Gastrocnemius medialis (tissue), 4 donors: ENCODE data around the gene LEFTY1. TPM values are rescaled to one million over a fixed set of nuclear protein-coding genes. Genes with fewer than 3 reads are reported as not detected.

Source experiments
- ATAC-seq, 2 donors: fragments of 150-250 bp; one replicate each; pipeline ENCODE4 v1.9.1; 2016
- DNase-seq, 2 donors: peaks; one replicate each; pipeline ENCODE4 v3.0.0-alpha.2; 2019
- H3K27ac ChIP-seq, 4 donors: fragments of 200-600 bp; sonication (generic); 1 replicate in 1 of 4; 2 replicates in 3 of 4; pipeline ENCODE4 v1.5.1; 2016 to 2018; ENCODE audit warnings: mild to moderate bottlenecking in 2 of 4, moderate library complexity in 1 of 4
- H3K27me3 ChIP-seq, 3 donors: fragments of 200-600 bp; sonication (generic) in 2 of 3; 1 replicate in 1 of 3; 2 replicates in 2 of 3; pipeline versions ENCODE4 v1.5.1 to v1.6.0; 2016 to 2019; ENCODE audit warnings: mild to moderate bottlenecking in 1 of 3, moderate library complexity in 1 of 3
- H3K36me3 ChIP-seq, 2 donors: fragments of 200-600 bp; sonication (generic) in 1 of 2; one replicate each; pipeline ENCODE4 v1.5.1; 2017 to 2018
- H3K4me1 ChIP-seq, 2 donors: fragments of 200-600 bp; sonication (generic) in 1 of 2; one replicate each; pipeline ENCODE4 v1.5.1; 2016 to 2017; ENCODE audit warnings: mild to moderate bottlenecking in 2 of 2
- H3K4me3 ChIP-seq, 4 donors: fragments of 200-600 bp; sonication (generic) in 3 of 4; 1 replicate in 1 of 4; 2 replicates in 3 of 4; pipeline ENCODE4 v1.5.1; 2016 to 2019; ENCODE audit warnings: mild to moderate bottlenecking in 2 of 4
- H3K9me3 ChIP-seq, 3 donors: fragments of 200-600 bp; sonication (generic) in 2 of 3; 1 replicate in 1 of 3; 2 replicates in 2 of 3; pipeline ENCODE4 v1.5.1; 2016 to 2019
- POLR2A ChIP-seq, 2 donors: fragments of 450-650 bp; IDR thresholded peaks; one replicate each; pipeline ENCODE4 v1.6.1; 2017; ENCODE audit warnings: antibody characterized with exemption in 2 of 2, mild to moderate bottlenecking in 2 of 2, moderate library complexity in 2 of 2
- in situ Hi-C, 4 donors: fragments of 200-750 bp; cut with MboI; loops; one replicate each; pipeline versions ENCODE4 v1.15.0 to v1.8.0; 2017; ENCODE audit warnings: low sequenced_read_pairs in 4 of 4
- intact Hi-C: fragments of 100-400 bp; cut with DNase I; formaldehyde crosslinking; loops from one replicate; pipeline ENCODE4 v1.15.1; 2023; ENCODE audit warnings: low total_unique reads
- total RNA-seq, 4 donors: library from RNA; depleted of rRNA; stranded (reverse); fragments of >200 nt; gene quantifications; one replicate each; pipeline versions ENCODE4 v1.1.0 to v1.2.3, GENCODE V29; 2016
- TF ChIP-seq, protein P1 (sequence below), 5 experiments: fragments of 450-650 bp in 3 of 5; fragments of 200-600 bp in 2 of 5; sonication (generic) in 2 of 5; IDR thresholded peaks in 4 of 5; conservative IDR thresholded peaks in 1 of 5; 1 replicate in 4 of 5; 2 replicates in 1 of 5; pipeline ENCODE4 v1.5.1; 2016 to 2019; ENCODE audit warnings: antibody characterized with exemption in 5 of 5, mild to moderate bottlenecking in 3 of 5, moderate library complexity in 3 of 5

The LEFTY1 gene
- total RNA-seq, 4 donors from 2014 or later, result 0.97 TPM; not detected in 3

DNA sequence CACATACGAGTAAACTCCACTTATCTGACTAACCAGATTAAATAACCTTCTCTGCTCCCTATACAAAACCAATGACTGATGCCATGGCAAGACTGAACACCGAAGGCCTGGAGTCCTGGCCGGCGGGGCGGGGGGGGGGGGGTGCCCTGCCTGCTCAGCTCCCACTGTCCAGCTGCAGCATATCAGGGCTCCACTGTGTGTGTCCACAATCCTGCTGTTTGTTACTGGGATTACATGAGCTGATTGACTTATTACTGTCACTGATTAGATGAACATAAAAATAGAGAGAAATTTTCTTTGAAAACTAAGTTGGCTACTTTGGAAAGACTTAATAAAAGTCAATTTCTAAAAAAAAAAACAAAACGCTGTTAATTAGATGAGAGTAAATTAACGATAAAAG is 31.7 kb downstream of the LEFTY1 start:
- TF ChIP-seq POLR2A (IDR thresholded peaks at IDR 0.05), result no peak
- TF ChIP-seq, protein P1, sequence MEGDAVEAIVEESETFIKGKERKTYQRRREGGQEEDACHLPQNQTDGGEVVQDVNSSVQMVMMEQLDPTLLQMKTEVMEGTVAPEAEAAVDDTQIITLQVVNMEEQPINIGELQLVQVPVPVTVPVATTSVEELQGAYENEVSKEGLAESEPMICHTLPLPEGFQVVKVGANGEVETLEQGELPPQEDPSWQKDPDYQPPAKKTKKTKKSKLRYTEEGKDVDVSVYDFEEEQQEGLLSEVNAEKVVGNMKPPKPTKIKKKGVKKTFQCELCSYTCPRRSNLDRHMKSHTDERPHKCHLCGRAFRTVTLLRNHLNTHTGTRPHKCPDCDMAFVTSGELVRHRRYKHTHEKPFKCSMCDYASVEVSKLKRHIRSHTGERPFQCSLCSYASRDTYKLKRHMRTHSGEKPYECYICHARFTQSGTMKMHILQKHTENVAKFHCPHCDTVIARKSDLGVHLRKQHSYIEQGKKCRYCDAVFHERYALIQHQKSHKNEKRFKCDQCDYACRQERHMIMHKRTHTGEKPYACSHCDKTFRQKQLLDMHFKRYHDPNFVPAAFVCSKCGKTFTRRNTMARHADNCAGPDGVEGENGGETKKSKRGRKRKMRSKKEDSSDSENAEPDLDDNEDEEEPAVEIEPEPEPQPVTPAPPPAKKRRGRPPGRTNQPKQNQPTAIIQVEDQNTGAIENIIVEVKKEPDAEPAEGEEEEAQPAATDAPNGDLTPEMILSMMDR (IDR thresholded peaks at IDR 0.05 in 4 of 5, conservative IDR thresholded peaks at IDR 0.05 in 1 of 5), result no peak
- intact Hi-C loops, result no loop called here
- in situ Hi-C loops, result no loop called here
- no peaks in the 10 kb centered on the region for H3K4me1 ChIP-seq
- no peaks in the 10 kb centered on the region for H3K27me3 ChIP-seq
- peaks cover 0 to 72% of the 10 kb centered on the region in 2 donors for H3K36me3 ChIP-seq
- H3K4me3 ChIP-seq, result no peak overlapping the region
- no peak for ATAC-seq
- no peaks in the 10 kb centered on the region for H3K9me3 ChIP-seq
- DNase-seq, result no peak
- no peak overlapping the region for H3K27ac ChIP-seq

GRCh38 chr1:225855503-225856300 is 33.2 kb downstream of the LEFTY1 start:
- TF ChIP-seq, protein P1 (IDR thresholded peaks at IDR 0.05 in 4 of 5, conservative IDR thresholded peaks at IDR 0.05 in 1 of 5), result no peak
- TF ChIP-seq POLR2A (IDR thresholded peaks at IDR 0.05), result no peak
- H3K4me3 ChIP-seq, result no peak overlapping the region
- in situ Hi-C loops (no loop called here), intact Hi-C loops (no loop called here)
- H3K4me1 ChIP-seq, result no peaks in the 10 kb centered on the region
- H3K27ac ChIP-seq, result no peak overlapping the region
- H3K36me3 ChIP-seq, result peaks cover 0 to 56% of the 10 kb centered on the region in 2 donors
- no peak for DNase-seq
- no peaks in the 10 kb centered on the region for H3K27me3 ChIP-seq
- no peaks in the 10 kb centered on the region for H3K9me3 ChIP-seq
- no peak for ATAC-seq

- H3K36me3 ChIP-seq, result peaks cover 0 to 39% of the 10 kb centered on the region in 2 donors
- H3K4me3 ChIP-seq, result no peak overlapping the region
- in situ Hi-C loops, result no loop called here
- DNase-seq (no peak), ATAC-seq (no peak)
- TF ChIP-seq, protein P1 (IDR thresholded peaks at IDR 0.05 in 4 of 5, conservative IDR thresholded peaks at IDR 0.05 in 1 of 5), result no peak
- TF ChIP-seq POLR2A (IDR thresholded peaks at IDR 0.05), result no peak
- H3K9me3 ChIP-seq, result no peaks in the 10 kb centered on the region
- peaks cover 0 to 3% of the 10 kb centered on the region in 2 donors for H3K4me1 ChIP-seq
- no peak overlapping the region for H3K27ac ChIP-seq
- intact Hi-C loops, result no loop called here
- no peaks in the 10 kb centered on the region for H3K27me3 ChIP-seq
These were observed 35.5 kb downstream of the LEFTY1 start for GRCh38 chr1:225853441-225853840.

DNA sequence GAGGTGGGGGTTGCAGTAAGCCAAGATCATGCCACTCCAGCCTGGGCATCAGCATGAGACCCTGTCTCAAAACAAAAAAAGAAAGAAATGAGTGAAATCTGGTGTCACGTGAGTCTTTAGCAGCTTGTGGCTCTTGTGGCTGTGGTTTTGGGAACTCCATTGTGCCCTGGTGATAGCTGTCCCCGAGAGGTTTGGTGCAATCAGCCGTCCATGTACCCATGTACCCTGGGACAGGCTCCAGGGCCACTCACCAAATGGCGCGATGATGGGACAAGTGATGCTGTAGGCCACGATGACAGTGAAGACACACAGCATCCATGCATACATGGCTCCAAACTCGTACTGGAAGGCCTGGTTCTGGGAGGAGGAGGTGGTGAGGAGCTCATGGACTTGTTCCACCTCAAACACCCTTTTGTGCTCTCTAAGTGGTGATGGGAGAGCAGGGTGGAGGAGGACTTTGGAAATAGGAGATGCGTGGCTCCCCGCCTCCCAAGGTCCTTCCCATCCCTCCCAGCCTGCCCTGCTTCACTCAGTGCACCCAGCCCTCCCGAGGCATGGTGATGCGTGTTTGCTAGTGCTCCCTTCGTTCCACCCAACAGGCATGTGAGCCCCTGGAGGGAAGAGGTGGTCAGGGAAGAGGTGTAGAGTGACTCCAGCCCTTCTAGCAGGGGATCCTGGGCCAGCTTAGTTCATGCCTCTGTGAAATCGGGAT is 36.4 kb downstream of the LEFTY1 start:
- no peak overlapping the region for H3K4me3 ChIP-seq
- peaks cover 0 to 3% of the 10 kb centered on the region in 2 donors for H3K4me1 ChIP-seq
- ATAC-seq (no peak), DNase-seq (no peak)
- in situ Hi-C loops, result no loop called here
- no peaks in the 10 kb centered on the region for H3K9me3 ChIP-seq
- H3K36me3 ChIP-seq, result peaks cover 0 to 35% of the 10 kb centered on the region in 2 donors
- no peaks in the 10 kb centered on the region for H3K27me3 ChIP-seq
- H3K27ac ChIP-seq, result no peak overlapping the region
- intact Hi-C loops, result no loop called here
- TF ChIP-seq, protein P1 (IDR thresholded peaks at IDR 0.05 in 4 of 5, conservative IDR thresholded peaks at IDR 0.05 in 1 of 5), result no peak
- no peak for TF ChIP-seq POLR2A (IDR thresholded peaks at IDR 0.05)
